GM21360 (cell line): ENCODE data around the gene FOXL2.

ENCODE experiments used
- ATAC-seq: cut with Tn5 transposase; IDR thresholded peaks from one replicate; pipeline ENCODE4 v1.9.1; 2021; ENCODE audit warnings: mild to moderate bottlenecking, moderate library complexity; ENCODE audit not compliant: unreplicated experiment

FOXL2 gene

GRCh38 chr3:138898708-138899107, 48.2 kb downstream of the FOXL2 start:
- no peak for ATAC-seq

- no peak for ATAC-seq
Observed at GRCh38 chr3:138898301-138898700, 48.6 kb downstream of the FOXL2 start.
